Ureter (tissue), 1 donor: ENCODE data around the gene OR8A1. TPM values are rescaled to one million over a fixed set of nuclear protein-coding genes. Genes with fewer than 3 reads are reported as not detected.
"Not testable (repeated sequence)": the region's sequence is repeated elsewhere in the genome, so short reads cannot be mapped to it uniquely, and the experiment has no call there.

Experiments used
- DNase-seq: peaks from one replicate; pipeline ENCODE4 v3.0.0-alpha.2; 2020; ENCODE audit warnings: low spot score
- total RNA-seq: library from RNA; stranded (reverse); gene quantifications from one replicate; pipeline ENCODE4 v1.2.4, GENCODE V29; 2023
- donor health status: DM: yes; HTN: yes; CAD: no.

The OR8A1 gene
- total RNA-seq, 1 donor from 2014 or later: not detected

GRCh38 chr11:124595302-124595701, 25.5 kb downstream of the OR8A1 start:
- no peak for DNase-seq

GRCh38 chr11:124597626-124598025, 27.8 kb downstream of the OR8A1 start:
- DNase-seq: no peak

GRCh38 chr11:124600621-124601320, 31.0 kb downstream of the OR8A1 start:
- no peak for DNase-seq

- no peak for DNase-seq
Observed at GRCh38 chr11:124602193-124602592, 32.4 kb downstream of the OR8A1 start.

DNA sequence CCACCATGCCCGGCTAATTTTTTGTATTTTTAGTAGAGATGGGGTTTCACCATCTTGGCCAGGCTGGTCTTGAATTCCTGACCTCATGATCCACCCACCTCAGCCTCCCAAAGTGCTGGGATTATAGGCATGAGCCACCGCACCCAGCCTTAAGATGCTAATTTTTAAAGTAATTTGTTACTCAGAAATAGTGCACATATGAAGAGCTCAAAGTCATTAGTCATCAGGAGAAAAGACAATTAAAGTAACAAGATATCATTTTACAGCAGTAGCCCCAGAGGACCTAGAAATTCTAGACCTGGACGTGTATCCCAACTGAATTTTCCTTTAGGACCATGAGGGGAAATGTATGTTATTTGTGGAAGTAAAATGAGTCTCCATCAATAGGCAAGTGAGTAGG, 32.9 kb downstream of the OR8A1 start:
- not testable (repeated sequence) for DNase-seq

DNA sequence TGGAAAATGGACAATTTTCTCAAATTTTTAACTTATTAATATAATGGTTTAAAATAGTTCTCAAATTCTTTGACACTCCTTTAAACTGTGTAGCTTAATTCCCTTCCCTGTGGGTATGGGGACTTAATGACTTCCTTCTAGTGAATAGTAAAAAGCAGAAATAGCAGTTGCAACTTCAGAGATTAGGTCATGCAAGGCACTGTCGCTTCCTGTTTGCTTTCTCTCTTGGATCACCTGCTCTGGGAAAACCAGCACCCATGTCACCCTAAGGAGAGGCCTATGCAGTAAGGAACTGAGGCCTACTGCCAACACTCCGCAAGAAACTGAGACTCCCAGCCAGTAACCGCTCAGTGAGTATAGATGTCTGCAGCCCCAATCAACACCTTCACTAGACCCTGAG, 35.9 kb downstream of the OR8A1 start:
- no peak for DNase-seq

- no peak for DNase-seq
Observed at GRCh38 chr11:124608147-124608546, 38.4 kb downstream of the OR8A1 start.

DNA sequence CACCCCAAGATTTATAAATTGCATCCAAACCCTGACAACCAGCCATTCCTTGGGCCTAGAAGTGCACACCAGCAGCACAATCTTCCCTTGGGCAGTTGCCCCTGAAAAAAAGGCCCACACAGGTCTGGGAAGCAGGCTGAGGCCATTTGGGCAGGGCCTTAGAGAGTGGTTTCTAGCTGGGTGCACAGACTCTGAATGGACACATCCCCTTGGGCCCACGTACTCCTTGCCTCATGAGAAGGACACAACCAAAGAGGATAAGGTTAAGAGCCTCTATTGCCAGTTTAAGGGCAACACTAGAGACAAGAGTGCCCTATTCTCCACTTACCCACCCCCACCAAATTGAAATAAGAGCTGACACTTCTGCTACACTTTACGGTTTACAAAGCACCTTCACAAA, 40.5 kb downstream of the OR8A1 start:
- no peak for DNase-seq

DNA sequence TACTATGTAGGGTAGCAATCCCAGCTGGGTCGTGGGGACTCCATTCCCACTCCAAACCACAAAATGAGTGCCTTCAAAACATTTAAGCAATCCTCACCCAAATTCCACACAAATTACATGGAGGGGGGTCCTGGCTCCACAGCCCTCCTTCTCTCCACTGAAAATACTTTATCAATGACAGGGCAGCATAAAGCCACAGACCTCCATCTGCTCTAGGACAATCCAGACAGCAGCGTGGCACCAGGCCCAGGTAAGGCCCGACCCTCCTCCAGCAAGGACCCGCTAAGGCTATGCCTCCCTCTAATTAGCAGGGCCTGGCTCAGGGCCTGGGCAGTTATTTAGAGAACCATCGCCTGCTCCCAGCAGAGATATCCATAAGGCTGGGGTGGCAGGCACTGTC, 41.3 kb downstream of the OR8A1 start, which contains the start of gene PANX3:
Gene PANX3, plus strand, starts transcription at position 365 of the 400 bp plus-strand sequence. CDS start 129 bp downstream, outside the sequence.
- DNase-seq: no peak

GRCh38 chr11:124612045-124612444, 42.2 kb downstream of the OR8A1 start:
- no peak for DNase-seq

DNA sequence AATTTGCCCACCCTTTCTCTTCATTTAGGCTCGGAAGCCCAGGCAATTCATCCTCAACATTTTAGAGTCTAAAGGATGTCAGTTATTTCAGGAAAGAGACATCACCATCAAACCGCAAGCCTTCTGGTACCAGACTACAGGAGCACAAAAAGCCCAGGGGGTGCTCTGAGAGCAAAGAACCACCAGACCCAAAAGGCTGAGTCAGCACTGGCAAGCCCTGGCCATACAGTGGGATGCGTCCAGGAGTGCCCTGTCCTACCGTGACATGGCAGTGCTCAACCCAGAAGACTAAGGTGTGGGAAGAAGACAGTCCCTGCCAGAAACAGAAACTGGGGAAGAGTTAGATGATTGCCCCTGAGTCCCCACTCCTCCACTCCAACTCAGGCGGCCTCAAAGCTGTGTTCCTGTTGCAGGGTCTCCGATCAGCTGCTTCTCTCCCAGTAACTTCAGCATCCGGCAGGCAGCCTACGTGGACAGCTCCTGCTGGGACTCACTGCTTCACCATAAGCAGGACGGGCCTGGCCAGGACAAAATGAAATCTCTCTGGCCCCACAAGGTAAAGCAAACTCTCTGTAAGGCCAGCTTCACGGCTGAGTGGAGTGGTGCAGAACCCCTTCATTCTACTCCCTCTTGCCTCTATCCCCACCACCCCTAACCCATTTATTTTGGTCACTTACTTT, 42.9 kb downstream of the OR8A1 start:
- no peak for DNase-seq

GRCh38 chr11:124618863-124619262, 49.1 kb downstream of the OR8A1 start:
- DNase-seq: no peak

Other genes with a start within 250 kb of the OR8A1 start
- gene OR8D2, start 249.8 kb upstream of the OR8A1 start, total RNA-seq: not detected
- not detected for gene OR8B2, start 185.5 kb upstream of the OR8A1 start, total RNA-seq
- gene OR8B3, start 171.0 kb upstream of the OR8A1 start, total RNA-seq: not detected
- gene OR8B4, start 145.1 kb upstream of the OR8A1 start, total RNA-seq: not detected
- not detected for gene OR8B8, start 124.3 kb upstream of the OR8A1 start, total RNA-seq
- not detected for gene OR8B12, start 26.3 kb upstream of the OR8A1 start, total RNA-seq
- not detected for gene PANX3, start 41.4 kb downstream of the OR8A1 start, total RNA-seq
- gene TBRG1, start 52.9 kb downstream of the OR8A1 start, total RNA-seq: 39.5 TPM
- 38.8 TPM for gene SIAE, start 103.7 kb downstream of the OR8A1 start, total RNA-seq
- gene SPA17, start 103.9 kb downstream of the OR8A1 start, total RNA-seq: 6.3 TPM
- 6.1 TPM for gene NRGN, start 169.9 kb downstream of the OR8A1 start, total RNA-seq
- gene VSIG2, start 182.3 kb downstream of the OR8A1 start, total RNA-seq: 215 TPM
- 34.4 TPM for gene ESAM, start 192.3 kb downstream of the OR8A1 start, total RNA-seq
- gene MSANTD2, start 230.4 kb downstream of the OR8A1 start, total RNA-seq: 17.9 TPM